H9 (cell line): Measurements from ENCODE around the gene TMEM131. TPM values are rescaled to one million over a fixed set of nuclear protein-coding genes. Genes with fewer than 3 reads are reported as not detected.

ENCODE experiments used
- DNase-seq: peaks from one replicate; pipeline ENCODE4 v3.0.0-alpha.2; 2017
- H2AFZ ChIP-seq: one replicate; pipeline ENCODE4 v1.6.1; 2013; ENCODE audit warnings: mild to moderate bottlenecking, low read length, control low read depth, moderate library complexity
- H2AK5ac ChIP-seq: 2 replicates; pipeline ENCODE4 v1.6.1; 2013; ENCODE audit warnings: low read length, control low read depth, mixed read lengths; ENCODE audit not compliant: insufficient read length
- H2BK120ac ChIP-seq: one replicate; pipeline ENCODE4 v1.6.1; 2013; ENCODE audit warnings: low read depth, mild to moderate bottlenecking, low read length, control low read depth, inconsistent platforms; ENCODE audit not compliant: poor library complexity, severe bottlenecking
- H2BK12ac ChIP-seq: 2 replicates; pipeline ENCODE4 v1.6.1; 2013; ENCODE audit warnings: low read length, control low read depth, mixed read lengths, low read depth; ENCODE audit not compliant: insufficient read length
- H2BK15ac ChIP-seq: 2 replicates; pipeline ENCODE4 v1.6.1; 2013; ENCODE audit warnings: low read depth, low read length, control low read depth
- H2BK20ac ChIP-seq: one replicate; pipeline ENCODE4 v1.6.1; 2013; ENCODE audit warnings: low read depth, mild to moderate bottlenecking, low read length, control low read depth, inconsistent platforms; ENCODE audit not compliant: poor library complexity, severe bottlenecking
- H2BK5ac ChIP-seq: 2 replicates; pipeline ENCODE4 v1.6.1; 2013; ENCODE audit warnings: low read length, control low read depth, mixed read lengths; ENCODE audit not compliant: insufficient read length
- H3K14ac ChIP-seq: 2 replicates; pipeline ENCODE4 v1.6.1; 2013; ENCODE audit warnings: low read length, control low read depth; ENCODE audit not compliant: insufficient read depth
- H3K18ac ChIP-seq: 2 replicates; pipeline ENCODE4 v1.6.1; 2013; ENCODE audit warnings: low read depth, mild to moderate bottlenecking, mixed read lengths, low read length, control low read depth; ENCODE audit not compliant: insufficient read length
- H3K23ac ChIP-seq: 2 replicates; pipeline ENCODE4 v1.6.1; 2013; ENCODE audit warnings: low read length, control low read depth, mixed read lengths, low read depth; ENCODE audit not compliant: insufficient read length
- H3K23me2 ChIP-seq: 2 replicates; pipeline ENCODE4 v1.6.1; 2013; ENCODE audit warnings: low read depth, mild to moderate bottlenecking, mixed read lengths, low read length, control low read depth; ENCODE audit not compliant: insufficient read length, poor library complexity, severe bottlenecking
- H3K27ac ChIP-seq: 2 replicates; pipeline ENCODE4 v1.5.1; 2013; ENCODE audit warnings: low read length, control low read depth, mixed read lengths, low read depth; ENCODE audit not compliant: insufficient read length
- H3K27me3 ChIP-seq: 2 replicates; pipeline ENCODE4 v1.6.1; 2013; ENCODE audit warnings: low read length, control low read depth, inconsistent platforms; ENCODE audit not compliant: insufficient read depth
- H3K4ac ChIP-seq: 2 replicates; pipeline ENCODE4 v1.6.1; 2013; ENCODE audit warnings: low read depth, mild to moderate bottlenecking, control low read depth, inconsistent platforms, low read length, moderate library complexity
- H3K4me1 ChIP-seq: 2 replicates; pipeline ENCODE4 v1.6.1; 2013; ENCODE audit warnings: low read length, control low read depth, inconsistent platforms; ENCODE audit not compliant: insufficient read depth
- H3K4me2 ChIP-seq: 2 replicates; pipeline ENCODE4 v1.6.1; 2013; ENCODE audit warnings: low read length, control low read depth, mixed read lengths; ENCODE audit not compliant: insufficient read length, insufficient read depth
- H3K56ac ChIP-seq: 2 replicates; pipeline ENCODE4 v1.6.1; 2013; ENCODE audit warnings: low read depth, mild to moderate bottlenecking, mixed read lengths, low read length, control low read depth; ENCODE audit not compliant: insufficient read length
- H3K79me1 ChIP-seq: 2 replicates; pipeline ENCODE4 v1.6.1; 2013; ENCODE audit warnings: low read depth, mild to moderate bottlenecking, moderate library complexity, low read length, control low read depth, inconsistent platforms; ENCODE audit not compliant: insufficient read depth, poor library complexity, severe bottlenecking
- H3K79me2 ChIP-seq: 2 replicates; pipeline ENCODE4 v1.6.1; 2013; ENCODE audit warnings: low read length, control low read depth, inconsistent platforms; ENCODE audit not compliant: insufficient read depth
- H3K9ac ChIP-seq: 2 replicates; pipeline ENCODE4 v1.6.1; 2013; ENCODE audit warnings: low read length, control low read depth, mixed read lengths; ENCODE audit not compliant: insufficient read length; ENCODE audit errors: extremely low read depth
- H3K9me3 ChIP-seq: one replicate; pipeline ENCODE4 v1.6.1; 2013; ENCODE audit warnings: low read depth, low read length, inconsistent platforms; ENCODE audit not compliant: control insufficient read depth
- H3T11ph ChIP-seq: one replicate; pipeline ENCODE4 v1.6.1; 2013; ENCODE audit warnings: mild to moderate bottlenecking, low read length, control low read depth, inconsistent platforms
- H4K20me1 ChIP-seq: one replicate; pipeline ENCODE4 v1.6.1; 2013; ENCODE audit not compliant: control insufficient read depth, insufficient read length, insufficient read depth
- H4K5ac ChIP-seq: 2 replicates; pipeline ENCODE4 v1.6.1; 2013; ENCODE audit warnings: low read depth, mild to moderate bottlenecking, mixed read lengths, low read length, control low read depth; ENCODE audit not compliant: insufficient read length
- H4K8ac ChIP-seq: replicated peaks from 2 replicates; pipeline ENCODE4 v1.6.1; 2013; ENCODE audit warnings: low read length, control low read depth, mixed read lengths, low read depth; ENCODE audit not compliant: insufficient read length
- H4K91ac ChIP-seq: 2 replicates; pipeline ENCODE4 v1.6.1; 2013; ENCODE audit warnings: low read depth, mild to moderate bottlenecking, moderate library complexity, mixed read lengths, low read length, control low read depth; ENCODE audit not compliant: insufficient read length
- H3K27ac Mint-ChIP-seq, 3 experiments: 2 replicates in 2 of 3; 3 replicates in 1 of 3; pipeline ENCODE4 v1.8.0; 2020 to 2021; ENCODE audit warnings: mixed read lengths in 3 of 3, mild to moderate bottlenecking in 1 of 3, moderate library complexity in 1 of 3
- H3K27me3 Mint-ChIP-seq: 2 replicates; pipeline ENCODE4 v1.8.0; 2021; ENCODE audit warnings: low read depth, mild to moderate bottlenecking, moderate library complexity, mixed read lengths
- H3K36me3 Mint-ChIP-seq, 3 experiments: 2 replicates in 2 of 3; 3 replicates in 1 of 3; pipeline ENCODE4 v1.8.0; 2020 to 2021; ENCODE audit warnings: low read depth in 3 of 3, mixed read lengths in 3 of 3; ENCODE audit not compliant: insufficient read depth in 1 of 3
- H3K4me1 Mint-ChIP-seq, 2 experiments: 2 replicates each; pipeline ENCODE4 v1.8.0; 2020; ENCODE audit warnings: mixed read lengths in 2 of 2
- H3K4me3 Mint-ChIP-seq, 2 experiments: 2 replicates in 1 of 2; 3 replicates in 1 of 2; pipeline ENCODE4 v1.8.0; 2020 to 2021; ENCODE audit warnings: mild to moderate bottlenecking in 2 of 2, mixed read lengths in 2 of 2, moderate library complexity in 1 of 2
- H3K9me3 Mint-ChIP-seq, 2 experiments: 2 replicates in 1 of 2; 3 replicates in 1 of 2; pipeline ENCODE4 v1.8.0; 2020; ENCODE audit warnings: mild to moderate bottlenecking in 2 of 2, mixed read lengths in 2 of 2, moderate library complexity in 1 of 2
- CTCF ChIP-seq: fragments of 200-600 bp; sonication (generic); conservative IDR thresholded peaks from 3 replicates; pipeline ENCODE4 v1.8.0; 2021; ENCODE audit warnings: antibody characterized with exemption, mild to moderate bottlenecking
- WGBS: extraction: QIAGEN DNeasy Blood & Tissue Kit; methylation state at CpG from one replicate; pipeline ENCODE4 v1.1.7; 2013; ENCODE audit warnings: missing lambda C conversion rate, low lambda C conversion rate, mixed read lengths; ENCODE audit not compliant: insufficient read length; ENCODE audit errors: extremely low coverage; 5-methylcytosine and 5-hydroxymethylcytosine counted together
- total RNA-seq: library from RNA; stranded (reverse); gene quantifications from 2 replicates; pipeline ENCODE4 v1.2.1, GENCODE V29; 2021

TMEM131 gene
- total RNA-seq, 1 experiment from 2014 or later = 20.9 TPM

- Mint-ChIP-seq H3K36me3 (peaks cover 0 to 6% (median 3%) of the 10 kb centered on the region in 3 experiments; a peak in 1 of 7 replicates), H3K4me3 (no peak overlapping the region), H3K9me3 (no peaks in the 10 kb centered on the region), H3K4me1 (peaks cover 11% of the 10 kb centered on the region in 2 experiments), H3K27me3 (no peaks in the 10 kb centered on the region), H3K27ac (no peak overlapping the region)
- Histone ChIP-seq H3T11ph (peak overlapping the region; percentile 36), H2BK15ac (no peak overlapping the region), H2BK5ac (no peak overlapping the region), H3K23me2 (no peaks in the 10 kb centered on the region), H2AK5ac (no peak overlapping the region), H3K14ac (no peak overlapping the region), H4K20me1 (no peaks in the 10 kb centered on the region), H3K4me2 (no peak overlapping the region), H3K4me1 (no peaks in the 10 kb centered on the region), H2BK12ac (no peak overlapping the region), H3K9ac (no peak overlapping the region), H3K23ac (no peak overlapping the region), H4K8ac (no peak overlapping the region), H3K56ac (no peak overlapping the region), H3K18ac (no peak overlapping the region), H2BK20ac (no peak overlapping the region), H3K79me2 (no peaks in the 10 kb centered on the region), H3K4ac (no peak overlapping the region), H3K9me3 (no peaks in the 10 kb centered on the region), H2AFZ (no peak overlapping the region), H3K27ac (no peak overlapping the region), H3K27me3 (no peaks in the 10 kb centered on the region), H4K91ac (no peak overlapping the region), H3K79me1 (no peaks in the 10 kb centered on the region), H4K5ac (no peak overlapping the region), H2BK120ac (no peak overlapping the region)
- TF ChIP-seq CTCF = no peak
- no peak for DNase-seq
- WGBS = no CpG with 5 or more reads among the region's 5 CpGs
Measured at GRCh38 chr2:97914691-97915213, 81.0 kb downstream of the TMEM131 start.
